Type B pancreatic cell (in vitro differentiated cells): ENCODE results near the gene BICD1. TPM values are rescaled to one million over a fixed set of nuclear protein-coding genes. Genes with fewer than 3 reads are reported as not detected.

Experiments
- DNase-seq: peaks from one replicate; pipeline ENCODE4 v3.0.0; 2021; ENCODE audit warnings: mixed read lengths; ENCODE audit not compliant: unreplicated experiment; ENCODE audit errors: extremely low spot score
- H3K27ac Mint-ChIP-seq: 2 replicates; pipeline ENCODE4 v1.8.0; 2021; ENCODE audit warnings: mild to moderate bottlenecking, mixed read lengths
- H3K27me3 Mint-ChIP-seq: 2 replicates; pipeline ENCODE4 v1.8.0; 2021; ENCODE audit warnings: mixed read lengths
- H3K36me3 Mint-ChIP-seq: 2 replicates; pipeline ENCODE4 v1.8.0; 2021; ENCODE audit warnings: mixed read lengths
- H3K4me1 Mint-ChIP-seq: one replicate; pipeline ENCODE4 v1.8.0; 2021; ENCODE audit warnings: mixed read lengths; ENCODE audit not compliant: unreplicated experiment
- H3K4me3 Mint-ChIP-seq: 2 replicates; pipeline ENCODE4 v1.8.0; 2021; ENCODE audit warnings: mild to moderate bottlenecking, mixed read lengths
- H3K9me3 Mint-ChIP-seq: 2 replicates; pipeline ENCODE4 v1.8.0; 2021; ENCODE audit warnings: mixed read lengths
- CTCF ChIP-seq: fragments of 200-600 bp; sonication (generic); conservative IDR thresholded peaks from 2 replicates; pipeline ENCODE4 v1.5.0; 2021; ENCODE audit warnings: antibody characterized with exemption, mild to moderate bottlenecking
- total RNA-seq: library from RNA; stranded (reverse); gene quantifications from 2 replicates; pipeline ENCODE4 v1.2.1, GENCODE V29; 2021; ENCODE audit warnings: low replicate concordance

The BICD1 gene
- total RNA-seq, 1 donor from 2014 or later, result 37.7 TPM

GRCh38 chr12:32240162-32240561 is 133.5 kb downstream of the BICD1 start:
- Mint-ChIP-seq H3K9me3 (no peaks in the 10 kb centered on the region), H3K27me3 (no peaks in the 10 kb centered on the region), H3K4me3 (no peak overlapping the region), H3K36me3 (peaks cover 28% of the 10 kb centered on the region), H3K27ac (no peak overlapping the region), H3K4me1 (no peaks in the 10 kb centered on the region)
- TF ChIP-seq CTCF, result no peak
- no peak for DNase-seq

GRCh38 chr12:32240831-32241230 is 134.2 kb downstream of the BICD1 start:
- DNase-seq, result no peak
- no peak for TF ChIP-seq CTCF
- Mint-ChIP-seq H3K4me1 (no peaks in the 10 kb centered on the region), H3K36me3 (peaks cover 27% of the 10 kb centered on the region), H3K9me3 (no peaks in the 10 kb centered on the region), H3K27ac (no peak overlapping the region), H3K27me3 (no peaks in the 10 kb centered on the region), H3K4me3 (no peak overlapping the region)

- Mint-ChIP-seq H3K9me3 (no peaks in the 10 kb centered on the region), H3K27me3 (no peaks in the 10 kb centered on the region), H3K27ac (no peak overlapping the region), H3K36me3 (peaks cover 23% of the 10 kb centered on the region), H3K4me3 (no peak overlapping the region), H3K4me1 (no peaks in the 10 kb centered on the region)
- no peak for TF ChIP-seq CTCF
- no peak for DNase-seq
Observed at GRCh38 chr12:32242641-32243040, 136.0 kb downstream of the BICD1 start.

- H3K27me3 Mint-ChIP-seq, result no peaks in the 10 kb centered on the region
- H3K36me3 Mint-ChIP-seq, result peaks cover 21% of the 10 kb centered on the region
- no peaks in the 10 kb centered on the region for H3K4me1 Mint-ChIP-seq
- peak overlapping the region; percentile 99 for H3K27ac Mint-ChIP-seq
- H3K4me3 Mint-ChIP-seq, result peak overlapping the region; percentile 69
- no peak for TF ChIP-seq CTCF
- H3K9me3 Mint-ChIP-seq, result peaks cover 7% of the 10 kb centered on the region
- DNase-seq, result no peak
Observed at GRCh38 chr12:32248441-32249140, 141.9 kb downstream of the BICD1 start.

- Mint-ChIP-seq H3K36me3 (peaks cover 29% of the 10 kb centered on the region), H3K27me3 (no peaks in the 10 kb centered on the region), H3K4me3 (peak overlapping the region; percentile 45), H3K27ac (peak overlapping the region; percentile 99), H3K9me3 (peaks cover 7% of the 10 kb centered on the region), H3K4me1 (no peaks in the 10 kb centered on the region)
- no peak for TF ChIP-seq CTCF
- no peak for DNase-seq
Observed at GRCh38 chr12:32249777-32250176, 143.1 kb downstream of the BICD1 start.
